ENCODE data around the gene PCSK1.
A peak's percentile ranks its signal among the peaks of the same experiment; 100 is the strongest.
"Not testable (repeated sequence)": the region's sequence is repeated elsewhere in the genome, so short reads cannot be mapped to it uniquely, and the experiment has no call there.

The PCSK1 gene

GRCh38 chr5:96427824-96428223 is 5.2 kb downstream of the PCSK1 start:
- DNase-seq = no peak

DNA sequence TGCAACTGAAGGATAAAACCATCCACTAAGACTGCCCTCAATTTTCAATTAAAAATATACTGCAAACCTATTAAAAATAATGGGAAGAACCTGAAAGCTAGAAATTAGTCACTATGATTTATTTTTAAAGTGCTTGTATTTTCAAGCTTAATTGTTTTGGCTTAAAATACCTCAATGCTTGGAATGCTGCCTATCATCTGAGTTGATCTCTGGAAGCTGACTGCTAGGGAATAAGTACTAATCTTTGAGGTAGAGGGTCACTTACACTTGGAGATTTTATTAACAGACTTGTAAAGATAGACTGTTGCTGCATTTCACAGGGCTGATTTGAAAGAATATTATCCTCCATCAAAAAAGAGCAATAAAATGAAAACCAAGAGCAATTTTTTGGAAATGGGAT is 6.2 kb downstream of the PCSK1 start:
- DNase-seq = no peak

DNA sequence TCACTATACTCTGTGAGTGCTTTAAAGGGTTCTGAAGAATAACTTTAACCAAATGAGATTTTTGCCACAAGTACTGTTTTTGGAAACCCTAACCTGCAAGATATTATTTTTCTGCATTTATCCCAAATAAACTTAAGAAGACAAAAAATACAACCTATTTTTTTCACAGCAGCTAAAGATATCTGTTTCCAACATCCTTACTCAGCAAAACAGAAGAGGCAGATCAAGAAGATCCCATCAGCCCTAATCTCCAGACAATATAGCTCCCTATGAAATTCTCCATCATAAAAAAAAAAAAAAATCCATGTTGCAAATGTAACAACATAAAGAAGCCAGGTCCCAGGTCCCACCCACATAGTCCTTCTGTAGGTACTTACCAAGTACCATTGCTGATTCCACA is 7.6 kb downstream of the PCSK1 start:
- DNase-seq = no peak

DNA sequence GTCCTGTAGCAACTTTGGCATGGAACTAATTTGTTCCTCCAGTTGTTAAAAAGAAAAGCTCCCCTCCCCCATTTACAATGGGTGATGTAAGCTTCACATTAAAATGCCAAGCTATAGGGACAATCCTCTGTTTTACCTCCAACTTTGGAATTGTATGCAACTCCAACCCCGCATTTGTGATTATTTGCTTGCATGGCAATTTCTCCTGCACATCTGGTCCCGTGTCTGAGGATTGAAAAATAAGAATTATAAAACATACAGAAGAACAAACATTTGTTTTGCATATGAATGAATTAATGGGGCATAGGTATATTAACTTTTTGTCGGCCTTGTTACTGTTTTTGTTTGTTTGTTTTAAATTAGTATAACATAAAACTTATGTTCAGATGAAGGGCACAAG is 17.2 kb downstream of the PCSK1 start:
- DNase-seq = no peak

- no peak for DNase-seq
Observed at GRCh38 chr5:96412868-96413449, 20.1 kb downstream of the PCSK1 start.

DNA sequence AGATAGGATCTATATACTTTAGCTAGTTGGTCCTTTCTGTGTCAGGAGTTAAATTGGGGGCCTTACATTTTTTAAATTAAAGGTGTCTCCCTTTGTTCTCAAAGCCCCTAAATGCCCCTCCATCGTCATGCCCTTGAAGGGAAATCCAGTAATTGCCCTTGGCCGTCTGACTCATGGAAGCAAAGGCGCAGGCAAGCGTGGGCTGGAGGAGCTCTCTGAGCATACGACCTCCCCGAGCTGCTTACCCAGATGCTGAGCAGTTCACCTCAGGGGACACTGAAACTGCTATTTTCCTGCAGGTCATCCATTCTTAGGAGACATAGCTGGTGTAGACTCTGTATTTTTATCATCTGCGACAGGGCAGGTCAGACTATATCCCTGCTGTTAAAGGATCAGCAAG is 23.0 kb downstream of the PCSK1 start:
- DNase-seq = no peak

DNA sequence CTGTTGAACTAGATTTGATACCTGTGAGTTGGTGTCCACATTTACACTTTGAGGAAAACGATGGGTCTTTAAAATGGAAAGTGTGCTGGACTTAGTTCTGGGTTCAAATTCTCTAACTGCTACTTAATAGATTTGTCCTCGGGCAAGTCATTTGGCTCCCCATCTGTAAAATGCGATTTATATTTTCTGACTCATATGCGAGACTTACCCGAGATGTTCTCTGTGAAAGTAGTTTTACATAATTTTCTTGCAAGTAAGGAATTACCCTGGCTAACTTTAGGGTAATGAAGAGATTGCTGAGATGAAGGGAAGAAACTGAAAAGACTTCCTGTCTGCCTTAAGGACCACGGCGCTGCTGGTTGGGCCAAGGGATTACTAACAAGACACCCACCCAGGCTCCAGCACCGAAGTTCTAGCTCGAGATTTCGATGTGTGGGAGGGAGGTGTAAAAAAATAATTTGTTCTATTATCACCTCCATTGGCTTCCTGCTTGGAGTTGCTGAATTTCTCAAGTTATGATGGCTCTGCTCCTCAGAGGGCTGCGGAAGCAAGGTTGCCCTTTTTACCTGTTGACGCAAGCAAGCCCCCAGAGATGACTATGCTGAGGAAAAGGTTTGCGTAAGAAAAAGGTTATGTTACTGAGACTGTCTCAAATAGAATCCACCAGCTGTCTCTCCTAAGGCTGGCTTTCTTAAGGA is 24.1 kb downstream of the PCSK1 start:
- peak in 16 of 58 donors; percentile 2 to 61 (median 26) for DNase-seq

- DNase-seq = peak in 7 of 58 donors; percentile 1 to 29 (median 14)
Observed at GRCh38 chr5:96408210-96408777, 24.8 kb downstream of the PCSK1 start.

DNA sequence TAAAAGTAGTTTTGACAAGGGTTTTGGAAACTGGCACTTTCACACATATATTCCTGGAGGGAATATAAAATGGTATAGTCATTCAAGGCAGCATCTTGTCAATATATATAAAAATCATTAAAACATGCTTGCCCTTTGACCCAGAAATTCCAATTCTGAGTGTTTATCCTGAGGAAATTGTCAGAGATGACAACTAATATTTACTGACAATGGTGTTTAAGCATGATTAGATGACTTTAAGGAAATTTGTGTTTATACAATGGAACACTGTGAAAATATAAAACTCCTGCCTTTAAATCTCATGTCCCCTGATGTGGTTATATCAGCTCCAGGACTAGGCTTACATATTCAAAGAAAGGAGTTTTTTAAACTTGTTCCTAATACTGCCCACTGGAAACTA is 25.6 kb downstream of the PCSK1 start:
- DNase-seq = no peak

- DNase-seq = no peak
Observed at GRCh38 chr5:96404191-96404867, 28.7 kb downstream of the PCSK1 start.

DNA sequence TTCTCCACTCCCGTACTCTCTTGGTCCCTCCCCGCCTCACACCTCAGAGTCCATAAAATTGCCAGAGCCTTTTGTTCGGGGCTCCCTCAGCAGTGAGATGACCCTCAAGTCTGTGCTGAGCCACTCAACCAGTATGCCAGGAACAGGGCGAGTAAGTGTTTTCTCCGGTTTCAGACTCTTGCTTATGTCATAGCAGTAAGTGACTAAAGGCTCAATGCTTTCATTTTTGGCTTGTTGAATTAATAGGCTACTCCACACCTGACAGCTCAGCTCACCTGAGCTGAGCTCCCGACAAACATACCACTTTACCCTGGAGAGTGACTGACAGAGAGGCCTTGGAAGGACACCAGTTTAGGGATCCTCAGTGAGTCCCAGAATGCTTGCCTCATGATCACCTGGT is 30.5 kb downstream of the PCSK1 start:
- DNase-seq = no peak

DNA sequence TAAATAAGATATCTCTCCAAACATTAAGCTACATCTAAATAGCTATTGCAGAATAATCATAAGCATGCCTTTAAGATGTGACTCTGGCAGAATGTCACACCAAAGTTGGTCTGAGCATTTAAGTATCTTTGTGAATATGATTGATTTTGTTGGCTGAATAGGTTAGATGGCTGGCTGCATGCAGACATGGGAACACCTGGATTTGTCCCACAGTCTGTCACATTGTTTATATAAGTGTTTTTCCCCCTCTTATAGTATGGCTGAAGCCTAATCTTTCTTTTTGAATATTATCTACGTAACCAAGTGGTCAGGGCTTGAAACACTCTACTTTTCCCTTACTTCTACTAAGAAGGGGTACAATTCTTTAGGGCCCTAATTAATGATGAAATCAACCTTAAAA is 36.2 kb downstream of the PCSK1 start:
- no peak for DNase-seq

DNA sequence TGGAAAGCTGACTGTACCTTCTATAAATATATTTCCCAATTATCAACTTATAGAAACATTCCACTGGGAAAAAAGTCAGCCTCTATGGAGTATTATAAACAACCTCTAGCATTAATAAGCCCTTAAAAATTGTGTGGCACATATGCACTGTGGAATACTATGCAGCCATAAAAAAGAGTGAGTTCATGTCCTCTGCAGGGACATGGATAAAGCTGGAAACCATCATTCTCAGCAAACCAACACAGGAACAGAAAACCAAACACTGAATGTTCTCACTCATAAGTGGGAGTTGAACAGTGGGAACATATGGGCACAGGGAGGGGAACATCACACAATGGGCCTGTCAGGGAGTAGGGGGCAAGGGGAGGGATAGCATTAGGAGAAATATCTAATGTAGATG is 37.8 kb downstream of the PCSK1 start:
- not testable (repeated sequence) for DNase-seq

- DNase-seq = no peak
Observed at GRCh38 chr5:96391921-96392320, 41.1 kb downstream of the PCSK1 start.

DNA sequence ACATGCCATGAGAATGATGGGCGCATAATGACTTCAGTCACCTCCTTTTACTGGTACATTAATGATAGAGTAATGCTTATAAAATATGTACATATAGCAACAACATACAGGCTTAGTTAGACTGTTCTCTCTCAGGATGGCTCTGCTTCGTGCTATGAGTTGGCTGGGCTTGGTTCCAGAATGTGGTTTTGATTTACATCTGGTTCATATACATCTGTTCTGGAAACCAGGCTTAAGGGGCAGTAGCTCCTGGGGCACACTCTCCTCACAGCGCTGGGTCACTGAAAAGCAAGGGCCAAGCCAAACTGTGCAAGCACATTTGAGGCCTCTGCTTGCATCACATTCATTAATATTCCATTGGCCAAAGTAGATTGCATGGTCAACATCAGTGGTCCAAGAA is 44.9 kb downstream of the PCSK1 start:
- DNase-seq = no peak

GRCh38 chr5:96387616-96388015 is 45.4 kb downstream of the PCSK1 start:
- no peak for DNase-seq

GRCh38 chr5:96385538-96385937 is 47.5 kb downstream of the PCSK1 start:
- no peak for DNase-seq

DNA sequence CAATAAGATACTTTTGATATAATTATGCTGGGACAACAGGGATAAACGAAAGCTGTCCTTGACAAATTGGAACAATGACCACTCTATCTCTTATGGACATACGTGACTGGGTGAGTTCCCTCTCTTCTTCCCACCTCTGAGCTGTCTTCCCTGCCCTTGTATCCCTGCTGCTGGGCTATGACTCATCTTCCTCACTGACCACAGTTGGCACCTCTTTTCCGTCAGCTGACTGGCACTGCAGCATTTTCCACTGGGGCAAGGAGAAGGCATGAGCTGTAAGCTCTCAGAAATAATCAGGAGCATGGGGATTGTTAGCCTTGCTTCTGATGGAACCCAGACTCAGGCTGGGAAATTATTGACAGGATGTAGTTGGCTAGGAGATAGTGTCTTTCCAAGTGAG is 48.7 kb downstream of the PCSK1 start:
- peak in 16 of 58 donors; percentile 1 to 61 (median 12) for DNase-seq

GRCh38 chr5:96381526-96381925 is 51.5 kb downstream of the PCSK1 start:
- no peak for DNase-seq

DNA sequence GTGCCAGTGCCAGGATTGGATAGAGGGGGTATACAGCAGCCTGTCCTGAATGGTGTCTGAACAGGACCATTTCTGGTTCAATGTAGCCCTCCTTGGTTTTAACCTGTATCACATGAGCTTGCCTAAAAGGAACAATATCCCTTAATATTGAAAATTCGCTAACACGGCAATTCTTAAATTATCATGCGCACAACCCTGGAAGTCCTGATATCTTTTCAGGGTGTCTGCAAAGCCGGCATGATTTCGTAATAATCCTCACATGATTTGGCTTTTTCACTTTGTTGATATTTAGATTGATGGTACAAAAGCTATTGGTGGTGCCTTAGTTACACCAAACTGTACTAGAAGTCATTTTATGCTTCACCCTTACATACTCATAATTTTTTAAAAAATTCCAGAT is 53.2 kb downstream of the PCSK1 start:
- DNase-seq = no peak

DNA sequence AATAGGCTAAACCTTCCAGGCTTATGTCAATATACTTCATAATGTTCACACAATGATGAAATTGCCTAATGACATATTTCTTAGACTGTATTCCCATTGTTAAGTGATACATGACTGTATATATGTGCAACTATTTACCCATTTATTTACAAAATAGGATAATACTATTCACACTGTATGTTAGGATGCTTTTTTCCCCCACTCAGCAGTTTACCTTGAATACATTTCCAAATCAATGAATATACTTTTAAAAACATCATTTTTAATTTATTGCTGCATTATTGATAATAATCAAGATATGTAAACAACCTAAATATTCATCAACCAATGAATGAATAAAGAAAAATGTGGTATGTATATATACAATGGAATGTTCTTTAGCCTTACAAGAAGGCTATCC is 55.5 kb downstream of the PCSK1 start:
- DNase-seq = no peak

DNA sequence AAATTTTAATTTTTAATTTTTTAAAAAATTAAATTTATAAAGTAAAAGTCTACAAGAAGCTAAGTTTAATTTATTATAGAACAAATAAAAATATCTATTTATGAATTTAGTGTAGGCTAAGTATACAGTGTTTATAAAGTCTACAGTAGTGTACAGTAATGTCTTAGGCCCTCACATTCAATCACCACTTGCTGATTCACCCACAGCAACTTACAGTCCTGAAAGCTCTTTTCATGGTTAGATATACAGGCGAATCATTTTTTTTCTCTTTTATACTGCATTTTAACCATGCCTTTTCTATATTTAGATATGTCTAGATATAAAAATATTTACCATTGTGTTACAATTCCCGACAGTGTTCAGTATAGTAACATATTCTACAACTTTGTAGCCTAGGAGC is 55.9 kb downstream of the PCSK1 start:
- DNase-seq = no peak

- no peak for DNase-seq
Observed at GRCh38 chr5:96374653-96375052, 58.4 kb downstream of the PCSK1 start.
